ENCODE results near the gene AP2A1.

AP2A1 gene

DNA sequence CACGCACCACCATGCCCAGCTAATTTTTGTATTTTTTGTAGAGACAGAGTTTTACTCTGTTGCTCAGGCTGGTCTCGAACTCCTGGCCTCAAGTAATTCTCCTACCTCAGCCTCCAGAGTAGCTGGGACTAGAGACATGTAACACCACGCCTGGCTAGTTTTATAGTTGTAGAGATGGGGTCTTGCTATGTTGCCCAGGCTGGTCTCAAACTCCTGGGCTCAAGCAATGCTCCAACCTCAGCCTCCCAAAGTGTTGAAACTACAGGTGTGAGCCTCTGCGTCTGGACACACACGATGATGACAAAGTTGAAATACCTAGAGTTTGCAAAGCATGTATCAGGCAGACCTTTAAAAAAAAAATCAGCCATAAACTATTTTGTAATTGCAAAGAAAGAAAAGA, 79.6 kb downstream of the AP2A1 start:
- TF ChIP-seq PPARA (CRISPR knock-in tag; IDR thresholded peaks at IDR 0.05; ENCODE audit: borderline replicate concordance) = no peak
- TF ChIP-seq ESRRG (CRISPR knock-in tag; IDR thresholded peaks at IDR 0.05) = no peak
- TF ChIP-seq GLIS3 (CRISPR knock-in tag; IDR thresholded peaks at IDR 0.05) = no peak
- TF ChIP-seq, protein P1, sequence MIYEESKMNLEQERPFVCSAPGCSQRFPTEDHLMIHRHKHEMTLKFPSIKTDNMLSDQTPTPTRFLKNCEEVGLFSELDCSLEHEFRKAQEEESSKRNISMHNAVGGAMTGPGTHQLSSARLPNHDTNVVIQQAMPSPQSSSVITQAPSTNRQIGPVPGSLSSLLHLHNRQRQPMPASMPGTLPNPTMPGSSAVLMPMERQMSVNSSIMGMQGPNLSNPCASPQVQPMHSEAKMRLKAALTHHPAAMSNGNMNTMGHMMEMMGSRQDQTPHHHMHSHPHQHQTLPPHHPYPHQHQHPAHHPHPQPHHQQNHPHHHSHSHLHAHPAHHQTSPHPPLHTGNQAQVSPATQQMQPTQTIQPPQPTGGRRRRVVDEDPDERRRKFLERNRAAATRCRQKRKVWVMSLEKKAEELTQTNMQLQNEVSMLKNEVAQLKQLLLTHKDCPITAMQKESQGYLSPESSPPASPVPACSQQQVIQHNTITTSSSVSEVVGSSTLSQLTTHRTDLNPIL (CRISPR knock-in tag; IDR thresholded peaks at IDR 0.05; ENCODE audit: low read depth) = no peak
- TF ChIP-seq BACH2 (CRISPR knock-in tag; IDR thresholded peaks at IDR 0.05; ENCODE audit: borderline replicate concordance) = no peak
- no peak for TF ChIP-seq RARB (CRISPR knock-in tag; IDR thresholded peaks at IDR 0.05)
- no peak for TF ChIP-seq OSR1 (CRISPR knock-in tag; IDR thresholded peaks at IDR 0.05)
- TF ChIP-seq, protein P2, sequence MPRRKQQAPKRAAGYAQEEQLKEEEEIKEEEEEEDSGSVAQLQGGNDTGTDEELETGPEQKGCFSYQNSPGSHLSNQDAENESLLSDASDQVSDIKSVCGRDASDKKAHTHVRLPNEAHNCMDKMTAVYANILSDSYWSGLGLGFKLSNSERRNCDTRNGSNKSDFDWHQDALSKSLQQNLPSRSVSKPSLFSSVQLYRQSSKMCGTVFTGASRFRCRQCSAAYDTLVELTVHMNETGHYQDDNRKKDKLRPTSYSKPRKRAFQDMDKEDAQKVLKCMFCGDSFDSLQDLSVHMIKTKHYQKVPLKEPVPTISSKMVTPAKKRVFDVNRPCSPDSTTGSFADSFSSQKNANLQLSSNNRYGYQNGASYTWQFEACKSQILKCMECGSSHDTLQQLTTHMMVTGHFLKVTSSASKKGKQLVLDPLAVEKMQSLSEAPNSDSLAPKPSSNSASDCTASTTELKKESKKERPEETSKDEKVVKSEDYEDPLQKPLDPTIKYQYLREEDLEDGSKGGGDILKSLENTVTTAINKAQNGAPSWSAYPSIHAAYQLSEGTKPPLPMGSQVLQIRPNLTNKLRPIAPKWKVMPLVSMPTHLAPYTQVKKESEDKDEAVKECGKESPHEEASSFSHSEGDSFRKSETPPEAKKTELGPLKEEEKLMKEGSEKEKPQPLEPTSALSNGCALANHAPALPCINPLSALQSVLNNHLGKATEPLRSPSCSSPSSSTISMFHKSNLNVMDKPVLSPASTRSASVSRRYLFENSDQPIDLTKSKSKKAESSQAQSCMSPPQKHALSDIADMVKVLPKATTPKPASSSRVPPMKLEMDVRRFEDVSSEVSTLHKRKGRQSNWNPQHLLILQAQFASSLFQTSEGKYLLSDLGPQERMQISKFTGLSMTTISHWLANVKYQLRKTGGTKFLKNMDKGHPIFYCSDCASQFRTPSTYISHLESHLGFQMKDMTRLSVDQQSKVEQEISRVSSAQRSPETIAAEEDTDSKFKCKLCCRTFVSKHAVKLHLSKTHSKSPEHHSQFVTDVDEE (CRISPR knock-in tag; IDR thresholded peaks at IDR 0.05) = no peak
- TF ChIP-seq ZNF8 (CRISPR knock-in tag; IDR thresholded peaks at IDR 0.05) = no peak
- no peak for TF ChIP-seq ZFP30 (CRISPR knock-in tag; IDR thresholded peaks at IDR 0.05)
- TF ChIP-seq ZFP3 (CRISPR knock-in tag; IDR thresholded peaks at IDR 0.05) = no peak
- no peak for TF ChIP-seq CSDC2 (CRISPR knock-in tag; IDR thresholded peaks at IDR 0.05)
- TF ChIP-seq, protein P3, sequence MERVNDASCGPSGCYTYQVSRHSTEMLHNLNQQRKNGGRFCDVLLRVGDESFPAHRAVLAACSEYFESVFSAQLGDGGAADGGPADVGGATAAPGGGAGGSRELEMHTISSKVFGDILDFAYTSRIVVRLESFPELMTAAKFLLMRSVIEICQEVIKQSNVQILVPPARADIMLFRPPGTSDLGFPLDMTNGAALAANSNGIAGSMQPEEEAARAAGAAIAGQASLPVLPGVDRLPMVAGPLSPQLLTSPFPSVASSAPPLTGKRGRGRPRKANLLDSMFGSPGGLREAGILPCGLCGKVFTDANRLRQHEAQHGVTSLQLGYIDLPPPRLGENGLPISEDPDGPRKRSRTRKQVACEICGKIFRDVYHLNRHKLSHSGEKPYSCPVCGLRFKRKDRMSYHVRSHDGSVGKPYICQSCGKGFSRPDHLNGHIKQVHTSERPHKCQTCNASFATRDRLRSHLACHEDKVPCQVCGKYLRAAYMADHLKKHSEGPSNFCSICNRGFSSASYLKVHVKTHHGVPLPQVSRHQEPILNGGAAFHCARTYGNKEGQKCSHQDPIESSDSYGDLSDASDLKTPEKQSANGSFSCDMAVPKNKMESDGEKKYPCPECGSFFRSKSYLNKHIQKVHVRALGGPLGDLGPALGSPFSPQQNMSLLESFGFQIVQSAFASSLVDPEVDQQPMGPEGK (CRISPR knock-in tag; IDR thresholded peaks at IDR 0.05; ENCODE audit: borderline replicate concordance) = no peak
- TF ChIP-seq TOX (CRISPR knock-in tag; IDR thresholded peaks at IDR 0.05; ENCODE audit: borderline replicate concordance) = no peak
- TF ChIP-seq, protein P4, sequence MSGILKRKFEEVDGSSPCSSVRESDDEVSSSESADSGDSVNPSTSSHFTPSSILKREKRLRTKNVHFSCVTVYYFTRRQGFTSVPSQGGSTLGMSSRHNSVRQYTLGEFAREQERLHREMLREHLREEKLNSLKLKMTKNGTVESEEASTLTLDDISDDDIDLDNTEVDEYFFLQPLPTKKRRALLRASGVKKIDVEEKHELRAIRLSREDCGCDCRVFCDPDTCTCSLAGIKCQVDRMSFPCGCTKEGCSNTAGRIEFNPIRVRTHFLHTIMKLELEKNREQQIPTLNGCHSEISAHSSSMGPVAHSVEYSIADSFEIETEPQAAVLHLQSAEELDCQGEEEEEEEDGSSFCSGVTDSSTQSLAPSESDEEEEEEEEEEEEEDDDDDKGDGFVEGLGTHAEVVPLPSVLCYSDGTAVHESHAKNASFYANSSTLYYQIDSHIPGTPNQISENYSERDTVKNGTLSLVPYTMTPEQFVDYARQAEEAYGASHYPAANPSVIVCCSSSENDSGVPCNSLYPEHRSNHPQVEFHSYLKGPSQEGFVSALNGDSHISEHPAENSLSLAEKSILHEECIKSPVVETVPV (CRISPR knock-in tag; IDR thresholded peaks at IDR 0.05) = no peak
- no peak for ATAC-seq

DNA sequence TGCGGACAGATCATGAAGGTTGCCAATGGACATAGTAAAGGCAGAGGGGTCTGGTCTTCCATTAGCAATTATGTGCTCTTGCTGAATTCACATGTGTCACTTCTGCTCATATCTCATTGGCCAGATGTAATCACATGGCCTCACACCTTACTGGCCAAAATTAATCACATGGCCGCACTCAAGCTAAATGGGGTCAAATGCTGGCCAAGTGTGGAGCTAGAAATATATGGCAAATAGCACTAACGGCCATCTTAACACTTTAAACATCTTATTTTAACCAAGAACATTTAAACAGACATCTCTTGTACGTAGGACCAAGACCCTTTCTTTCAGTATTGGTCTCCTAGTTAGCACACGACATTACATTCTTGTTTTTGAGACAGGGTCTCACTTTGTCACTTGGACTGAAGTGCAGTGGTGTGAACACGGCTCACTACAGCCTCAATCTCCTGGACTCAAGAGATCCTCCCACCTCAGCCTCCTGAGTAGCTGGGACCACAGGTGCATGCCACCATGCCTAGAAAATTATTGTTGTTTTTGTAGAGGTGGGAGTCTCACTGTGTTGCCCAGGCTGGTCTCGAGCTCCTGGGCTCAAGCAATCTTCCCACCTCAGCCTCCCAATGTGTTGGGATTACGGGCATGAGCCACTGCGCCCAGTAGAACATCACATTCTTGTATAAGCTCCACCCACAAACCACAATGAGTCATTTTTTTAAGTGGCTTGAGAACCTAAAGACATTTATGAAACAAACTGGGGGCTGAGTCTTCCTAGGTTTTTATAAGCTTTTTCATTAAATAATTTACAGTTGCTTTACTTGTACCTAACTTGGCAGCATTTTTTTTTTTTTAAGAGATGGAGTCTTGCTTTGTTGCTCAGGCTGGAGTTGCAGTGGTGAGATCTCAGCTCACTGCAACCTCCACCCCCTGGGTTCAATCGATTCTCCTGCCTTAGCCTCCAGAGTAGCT, 81.2 kb downstream of the AP2A1 start:
- 0 out of 3 replicates have a peak, but pooled peaks have one; percentile 4 for ATAC-seq
- TF ChIP-seq ZFP30 (CRISPR knock-in tag; IDR thresholded peaks at IDR 0.05) (no peak), SNAI2 (CRISPR knock-in tag; IDR thresholded peaks at IDR 0.05) (no peak), PPARA (CRISPR knock-in tag; IDR thresholded peaks at IDR 0.05; ENCODE audit: borderline replicate concordance) (no peak), ZNF8 (CRISPR knock-in tag; IDR thresholded peaks at IDR 0.05) (no peak), ESRRG (CRISPR knock-in tag; IDR thresholded peaks at IDR 0.05) (no peak), ARNTL (CRISPR knock-in tag; IDR thresholded peaks at IDR 0.05; ENCODE audit: borderline replicate concordance, low read depth) (no peak), ZFP3 (CRISPR knock-in tag; IDR thresholded peaks at IDR 0.05) (no peak), BACH2 (CRISPR knock-in tag; IDR thresholded peaks at IDR 0.05; ENCODE audit: borderline replicate concordance) (no peak)
- TF ChIP-seq, protein P5, sequence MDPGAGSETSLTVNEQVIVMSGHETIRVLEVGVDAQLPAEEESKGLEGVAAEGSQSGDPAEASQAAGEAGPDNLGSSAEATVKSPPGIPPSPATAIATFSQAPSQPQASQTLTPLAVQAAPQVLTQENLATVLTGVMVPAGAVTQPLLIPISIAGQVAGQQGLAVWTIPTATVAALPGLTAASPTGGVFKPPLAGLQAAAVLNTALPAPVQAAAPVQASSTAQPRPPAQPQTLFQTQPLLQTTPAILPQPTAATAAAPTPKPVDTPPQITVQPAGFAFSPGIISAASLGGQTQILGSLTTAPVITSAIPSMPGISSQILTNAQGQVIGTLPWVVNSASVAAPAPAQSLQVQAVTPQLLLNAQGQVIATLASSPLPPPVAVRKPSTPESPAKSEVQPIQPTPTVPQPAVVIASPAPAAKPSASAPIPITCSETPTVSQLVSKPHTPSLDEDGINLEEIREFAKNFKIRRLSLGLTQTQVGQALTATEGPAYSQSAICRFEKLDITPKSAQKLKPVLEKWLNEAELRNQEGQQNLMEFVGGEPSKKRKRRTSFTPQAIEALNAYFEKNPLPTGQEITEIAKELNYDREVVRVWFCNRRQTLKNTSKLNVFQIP (CRISPR knock-in tag; IDR thresholded peaks at IDR 0.05; ENCODE audit: borderline replicate concordance, low read depth) = no peak
- TF ChIP-seq, protein P2 (CRISPR knock-in tag; IDR thresholded peaks at IDR 0.05) = no peak
- TF ChIP-seq, protein P1 (CRISPR knock-in tag; IDR thresholded peaks at IDR 0.05; ENCODE audit: low read depth) = no peak

Measured in SK-N-SH treated with all-trans-retinoic acid at 6 μM for 48 hours (cell line).